HEK293 (cell line): ENCODE measurements around the gene CUL1.

Source experiments
- CTCF ChIP-seq: fragments of 450-650 bp; formaldehyde crosslinking; IDR thresholded peaks from 2 replicates; pipeline ENCODE4 v1.5.1; 2016; ENCODE audit warnings: missing biosample characterization, missing genetic modification characterization
- ZBTB20 ChIP-seq: fragments of 450-650 bp; formaldehyde crosslinking; IDR thresholded peaks from 2 replicates; pipeline ENCODE4 v1.5.1; 2016; ENCODE audit warnings: missing biosample characterization, missing genetic modification characterization
- ZFP37 ChIP-seq: fragments of 450-650 bp; formaldehyde crosslinking; IDR thresholded peaks from 2 replicates; pipeline ENCODE4 v1.5.1; 2016; ENCODE audit warnings: missing biosample characterization, missing genetic modification characterization
- ZNF10 ChIP-seq: fragments of 450-650 bp; formaldehyde crosslinking; IDR thresholded peaks from 2 replicates; pipeline ENCODE4 v1.5.1; 2017; ENCODE audit warnings: missing biosample characterization, missing genetic modification characterization
- ZNF184 ChIP-seq: fragments of 450-650 bp; IDR thresholded peaks from 2 replicates; pipeline ENCODE4 v1.5.1; 2018; ENCODE audit warnings: missing biosample characterization, mild to moderate bottlenecking, missing genetic modification characterization
- ZNF433 ChIP-seq: fragments of 450-650 bp; formaldehyde crosslinking; IDR thresholded peaks from 2 replicates; pipeline ENCODE4 v1.5.1; 2016; ENCODE audit warnings: missing biosample characterization, missing genetic modification characterization, low read depth
- ZNF596 ChIP-seq: fragments of 450-650 bp; IDR thresholded peaks from 2 replicates; pipeline ENCODE4 v1.5.0; 2018; ENCODE audit warnings: missing biosample characterization, mild to moderate bottlenecking, missing genetic modification characterization, moderate library complexity
- ZSCAN30 ChIP-seq: fragments of 450-650 bp; IDR thresholded peaks from 2 replicates; pipeline ENCODE4 v1.5.1; 2018; ENCODE audit warnings: missing biosample characterization, mild to moderate bottlenecking, missing genetic modification characterization, moderate library complexity
- TF ChIP-seq, protein P1 (sequence below): fragments of 450-650 bp; formaldehyde crosslinking; IDR thresholded peaks from 2 replicates; pipeline ENCODE4 v1.5.1; 2016; ENCODE audit warnings: missing biosample characterization, missing genetic modification characterization
- TF ChIP-seq, protein P2 (sequence below): fragments of 450-650 bp; formaldehyde crosslinking; IDR thresholded peaks from 2 replicates; pipeline ENCODE4 v1.5.1; 2016; ENCODE audit warnings: missing biosample characterization, missing genetic modification characterization

GRCh38 chr7:148831782-148832181, 133.1 kb downstream of the CUL1 start:
- TF ChIP-seq ZBTB20 (tag by site-specific recombination): no peak
- no peak for TF ChIP-seq ZFP37 (tag by site-specific recombination)
- TF ChIP-seq CTCF (tag by site-specific recombination): no peak
- TF ChIP-seq ZNF10: no peak
- TF ChIP-seq, protein P1, sequence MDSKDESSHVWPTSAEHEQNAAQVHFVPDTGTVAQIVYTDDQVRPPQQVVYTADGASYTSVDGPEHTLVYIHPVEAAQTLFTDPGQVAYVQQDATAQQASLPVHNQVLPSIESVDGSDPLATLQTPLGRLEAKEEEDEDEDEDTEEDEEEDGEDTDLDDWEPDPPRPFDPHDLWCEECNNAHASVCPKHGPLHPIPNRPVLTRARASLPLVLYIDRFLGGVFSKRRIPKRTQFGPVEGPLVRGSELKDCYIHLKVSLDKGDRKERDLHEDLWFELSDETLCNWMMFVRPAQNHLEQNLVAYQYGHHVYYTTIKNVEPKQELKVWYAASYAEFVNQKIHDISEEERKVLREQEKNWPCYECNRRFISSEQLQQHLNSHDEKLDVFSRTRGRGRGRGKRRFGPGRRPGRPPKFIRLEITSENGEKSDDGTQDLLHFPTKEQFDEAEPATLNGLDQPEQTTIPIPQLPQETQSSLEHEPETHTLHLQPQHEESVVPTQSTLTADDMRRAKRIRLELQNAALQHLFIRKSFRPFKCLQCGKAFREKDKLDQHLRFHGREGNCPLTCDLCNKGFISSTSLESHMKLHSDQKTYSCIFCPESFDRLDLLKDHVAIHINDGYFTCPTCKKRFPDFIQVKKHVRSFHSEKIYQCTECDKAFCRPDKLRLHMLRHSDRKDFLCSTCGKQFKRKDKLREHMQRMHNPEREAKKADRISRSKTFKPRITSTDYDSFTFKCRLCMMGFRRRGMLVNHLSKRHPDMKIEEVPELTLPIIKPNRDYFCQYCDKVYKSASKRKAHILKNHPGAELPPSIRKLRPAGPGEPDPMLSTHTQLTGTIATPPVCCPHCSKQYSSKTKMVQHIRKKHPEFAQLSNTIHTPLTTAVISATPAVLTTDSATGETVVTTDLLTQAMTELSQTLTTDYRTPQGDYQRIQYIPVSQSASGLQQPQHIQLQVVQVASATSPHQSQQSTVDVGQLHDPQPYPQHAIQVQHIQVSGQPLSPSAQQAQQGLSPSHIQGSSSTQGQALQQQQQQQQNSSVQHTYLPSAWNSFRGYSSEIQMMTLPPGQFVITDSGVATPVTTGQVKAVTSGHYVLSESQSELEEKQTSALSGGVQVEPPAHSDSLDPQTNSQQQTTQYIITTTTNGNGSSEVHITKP (tag by site-specific recombination): no peak
- no peak for TF ChIP-seq ZSCAN30
- no peak for TF ChIP-seq ZNF433 (tag by site-specific recombination)
- no peak for TF ChIP-seq ZNF596 (tag by site-specific recombination)
- TF ChIP-seq, protein P2, sequence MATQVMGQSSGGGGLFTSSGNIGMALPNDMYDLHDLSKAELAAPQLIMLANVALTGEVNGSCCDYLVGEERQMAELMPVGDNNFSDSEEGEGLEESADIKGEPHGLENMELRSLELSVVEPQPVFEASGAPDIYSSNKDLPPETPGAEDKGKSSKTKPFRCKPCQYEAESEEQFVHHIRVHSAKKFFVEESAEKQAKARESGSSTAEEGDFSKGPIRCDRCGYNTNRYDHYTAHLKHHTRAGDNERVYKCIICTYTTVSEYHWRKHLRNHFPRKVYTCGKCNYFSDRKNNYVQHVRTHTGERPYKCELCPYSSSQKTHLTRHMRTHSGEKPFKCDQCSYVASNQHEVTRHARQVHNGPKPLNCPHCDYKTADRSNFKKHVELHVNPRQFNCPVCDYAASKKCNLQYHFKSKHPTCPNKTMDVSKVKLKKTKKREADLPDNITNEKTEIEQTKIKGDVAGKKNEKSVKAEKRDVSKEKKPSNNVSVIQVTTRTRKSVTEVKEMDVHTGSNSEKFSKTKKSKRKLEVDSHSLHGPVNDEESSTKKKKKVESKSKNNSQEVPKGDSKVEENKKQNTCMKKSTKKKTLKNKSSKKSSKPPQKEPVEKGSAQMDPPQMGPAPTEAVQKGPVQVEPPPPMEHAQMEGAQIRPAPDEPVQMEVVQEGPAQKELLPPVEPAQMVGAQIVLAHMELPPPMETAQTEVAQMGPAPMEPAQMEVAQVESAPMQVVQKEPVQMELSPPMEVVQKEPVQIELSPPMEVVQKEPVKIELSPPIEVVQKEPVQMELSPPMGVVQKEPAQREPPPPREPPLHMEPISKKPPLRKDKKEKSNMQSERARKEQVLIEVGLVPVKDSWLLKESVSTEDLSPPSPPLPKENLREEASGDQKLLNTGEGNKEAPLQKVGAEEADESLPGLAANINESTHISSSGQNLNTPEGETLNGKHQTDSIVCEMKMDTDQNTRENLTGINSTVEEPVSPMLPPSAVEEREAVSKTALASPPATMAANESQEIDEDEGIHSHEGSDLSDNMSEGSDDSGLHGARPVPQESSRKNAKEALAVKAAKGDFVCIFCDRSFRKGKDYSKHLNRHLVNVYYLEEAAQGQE (tag by site-specific recombination): no peak
- TF ChIP-seq ZNF184 (tag by site-specific recombination): no peak
